Breast epithelium (tissue), 3 donors: ENCODE data around the gene GDPD5.

ENCODE experiments used
- CTCF ChIP-seq, 3 donors: fragments of 450-650 bp; IDR thresholded peaks; one replicate each; pipeline ENCODE4 v1.5.1; 2016 to 2017; ENCODE audit warnings: antibody characterized with exemption in 3 of 3, mild to moderate bottlenecking in 3 of 3, moderate library complexity in 3 of 3
- POLR2A ChIP-seq: fragments of 450-650 bp; IDR thresholded peaks from one replicate; pipeline ENCODE4 v1.6.1; 2016; ENCODE audit warnings: antibody characterized with exemption, mild to moderate bottlenecking, moderate library complexity
- POLR2AphosphoS5 ChIP-seq, 3 donors: sonication (generic); formaldehyde crosslinking; IDR thresholded peaks; one replicate each; pipeline ENCODE4 v1.6.1; 2017; ENCODE audit warnings: antibody characterized with exemption in 3 of 3

DNA sequence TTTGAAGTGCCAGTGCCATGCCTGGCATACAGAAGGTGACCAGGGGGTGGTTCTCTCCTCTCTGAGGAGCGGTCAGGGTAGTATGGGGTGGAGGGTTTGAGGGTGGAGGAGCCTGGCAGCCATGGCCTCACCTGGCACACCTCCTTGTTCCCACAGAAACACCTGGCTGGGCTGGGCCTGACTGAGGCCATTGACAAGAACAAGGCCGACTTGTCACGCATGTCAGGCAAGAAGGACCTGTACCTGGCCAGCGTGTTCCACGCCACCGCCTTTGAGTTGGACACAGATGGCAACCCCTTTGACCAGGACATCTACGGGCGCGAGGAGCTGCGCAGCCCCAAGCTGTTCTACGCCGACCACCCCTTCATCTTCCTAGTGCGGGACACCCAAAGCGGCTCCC is 45.9 kb upstream of the GDPD5 start:
- no peak for TF ChIP-seq POLR2A
- TF ChIP-seq CTCF (IDR thresholded peaks at IDR 0.05): no peak
- no peak for TF ChIP-seq POLR2AphosphoS5 (IDR thresholded peaks at IDR 0.05)
